ENCODE results near the gene CIBAR2. TPM values are rescaled to one million over a fixed set of nuclear protein-coding genes. Genes with fewer than 3 reads are reported as not detected.

The CIBAR2 gene
- total RNA-seq, 4 donors from 2014 or later = not detected

DNA sequence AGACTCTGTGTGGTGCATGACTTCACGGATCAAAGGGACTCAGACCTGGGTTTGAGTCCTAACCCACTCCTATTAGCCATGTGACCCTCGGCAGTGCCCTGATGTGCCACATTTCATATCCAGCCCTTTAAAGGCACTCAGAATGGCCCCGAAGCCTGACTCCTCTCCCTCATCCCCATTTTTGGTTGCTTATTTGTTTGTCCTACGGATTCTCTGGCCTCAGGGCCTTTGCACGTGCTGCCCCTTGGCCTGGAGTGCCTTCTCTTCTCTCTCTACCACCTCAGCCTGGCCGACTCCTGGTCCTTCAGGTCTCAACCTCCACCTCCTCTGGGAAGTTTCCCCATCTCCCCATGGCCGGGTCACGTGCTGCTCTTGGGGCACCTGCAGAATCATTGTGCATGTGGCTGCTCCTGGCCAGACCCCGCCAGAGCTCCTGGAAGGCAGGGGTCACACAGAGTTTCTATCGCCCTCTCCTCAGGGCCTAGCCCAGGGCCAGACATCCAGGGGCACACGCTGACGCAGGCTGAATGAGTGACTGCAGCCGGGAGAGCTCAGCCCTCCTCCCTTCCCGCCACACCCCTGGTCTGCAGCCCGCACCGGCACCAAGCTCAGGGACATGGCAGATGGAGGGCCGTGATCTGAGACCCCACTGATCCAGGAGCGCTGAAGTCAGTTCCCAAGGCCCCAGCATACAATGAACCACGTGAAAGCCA is 22.0 kb upstream of the CIBAR2 start:
- no peaks in the 10 kb centered on the region for H3K27me3 ChIP-seq
- no peaks in the 10 kb centered on the region for H3K36me3 ChIP-seq
- H3K4me3 ChIP-seq (replicated peaks in 1 of 3) = no peak overlapping the region
- no peak overlapping the region for H3K27ac ChIP-seq
- TF ChIP-seq POLR2A (IDR thresholded peaks at IDR 0.05) = no peak
- TF ChIP-seq, protein P1, sequence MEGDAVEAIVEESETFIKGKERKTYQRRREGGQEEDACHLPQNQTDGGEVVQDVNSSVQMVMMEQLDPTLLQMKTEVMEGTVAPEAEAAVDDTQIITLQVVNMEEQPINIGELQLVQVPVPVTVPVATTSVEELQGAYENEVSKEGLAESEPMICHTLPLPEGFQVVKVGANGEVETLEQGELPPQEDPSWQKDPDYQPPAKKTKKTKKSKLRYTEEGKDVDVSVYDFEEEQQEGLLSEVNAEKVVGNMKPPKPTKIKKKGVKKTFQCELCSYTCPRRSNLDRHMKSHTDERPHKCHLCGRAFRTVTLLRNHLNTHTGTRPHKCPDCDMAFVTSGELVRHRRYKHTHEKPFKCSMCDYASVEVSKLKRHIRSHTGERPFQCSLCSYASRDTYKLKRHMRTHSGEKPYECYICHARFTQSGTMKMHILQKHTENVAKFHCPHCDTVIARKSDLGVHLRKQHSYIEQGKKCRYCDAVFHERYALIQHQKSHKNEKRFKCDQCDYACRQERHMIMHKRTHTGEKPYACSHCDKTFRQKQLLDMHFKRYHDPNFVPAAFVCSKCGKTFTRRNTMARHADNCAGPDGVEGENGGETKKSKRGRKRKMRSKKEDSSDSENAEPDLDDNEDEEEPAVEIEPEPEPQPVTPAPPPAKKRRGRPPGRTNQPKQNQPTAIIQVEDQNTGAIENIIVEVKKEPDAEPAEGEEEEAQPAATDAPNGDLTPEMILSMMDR (IDR thresholded peaks at IDR 0.05) = no peak
- DNase-seq = no peak
- intact Hi-C loops (cut with DNase I) = no loop called here
- H3K9me3 ChIP-seq = no peaks in the 10 kb centered on the region
- WGBS, 2 donors = 80 to 88% methylated on average over 13 to 15 of the region's 19 CpGs
- peaks cover 16 to 49% of the 10 kb centered on the region in 2 donors for H3K4me1 ChIP-seq

GRCh38 chr16:85133290-85133599 is 21.0 kb upstream of the CIBAR2 start:
- 100% methylated on average over 1 of the region's 1 CpG for WGBS, 2 donors
- H3K9me3 ChIP-seq = no peaks in the 10 kb centered on the region
- no peaks in the 10 kb centered on the region for H3K27me3 ChIP-seq
- TF ChIP-seq, protein P1 (IDR thresholded peaks at IDR 0.05) = no peak
- no peak for TF ChIP-seq POLR2A (IDR thresholded peaks at IDR 0.05)
- intact Hi-C loops (cut with DNase I) = no loop called here
- peaks cover 16 to 47% of the 10 kb centered on the region in 2 donors for H3K4me1 ChIP-seq
- H3K4me3 ChIP-seq (replicated peaks in 1 of 3) = no peak overlapping the region
- H3K36me3 ChIP-seq = no peaks in the 10 kb centered on the region
- DNase-seq = no peak
- no peak overlapping the region for H3K27ac ChIP-seq

DNA sequence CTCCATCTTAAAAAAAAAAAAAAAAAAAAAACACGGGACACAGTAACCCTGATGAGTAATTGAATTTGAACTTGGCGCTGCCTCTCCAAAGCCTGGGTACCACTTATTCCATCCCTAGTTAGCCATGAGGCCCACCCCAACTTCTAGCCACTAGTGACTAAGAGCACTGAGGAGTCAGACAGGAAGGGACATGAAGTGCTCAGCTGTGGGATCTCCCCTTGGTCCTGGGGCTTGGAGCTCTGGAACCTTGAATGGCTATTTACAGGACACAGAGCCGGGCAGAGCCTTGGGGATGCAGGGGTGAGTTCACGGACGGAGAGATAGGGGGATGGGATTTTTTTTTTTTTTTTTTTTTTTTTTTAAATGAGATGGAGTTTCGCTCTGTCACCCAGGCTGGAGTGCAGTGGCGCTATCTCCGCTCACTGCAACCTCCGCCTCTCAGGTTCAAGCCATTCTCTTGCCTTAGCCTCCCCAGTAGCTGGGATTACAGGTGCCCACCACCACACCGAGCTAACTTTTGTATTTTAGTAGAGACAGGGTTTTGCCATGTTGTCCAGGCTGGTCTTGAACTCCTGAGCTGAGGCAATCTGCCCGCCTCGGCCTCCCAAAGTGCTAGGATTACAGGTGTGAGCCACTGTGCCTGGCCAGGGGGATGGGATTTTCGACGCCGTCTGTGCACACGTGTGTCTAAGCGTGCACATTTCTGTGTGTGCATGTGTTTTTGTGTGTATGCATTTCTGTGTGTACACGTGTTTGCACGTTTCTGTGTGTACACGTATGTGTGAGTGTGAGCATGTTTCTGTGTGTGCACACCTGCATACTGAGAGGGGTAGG is 20.4 kb upstream of the CIBAR2 start:
- intact Hi-C loops (cut with DNase I) = no loop called here
- no peak overlapping the region for H3K27ac ChIP-seq
- TF ChIP-seq POLR2A (IDR thresholded peaks at IDR 0.05) = no peak
- TF ChIP-seq, protein P1 (IDR thresholded peaks at IDR 0.05) = no peak
- WGBS, 2 donors = 91 to 97% methylated on average over 19 to 20 of the region's 20 CpGs
- H3K4me1 ChIP-seq = peaks cover 12 to 42% of the 10 kb centered on the region in 2 donors
- H3K36me3 ChIP-seq = no peaks in the 10 kb centered on the region
- no peaks in the 10 kb centered on the region for H3K27me3 ChIP-seq
- no peak for DNase-seq
- H3K9me3 ChIP-seq = no peaks in the 10 kb centered on the region
- H3K4me3 ChIP-seq (replicated peaks in 1 of 3) = no peak overlapping the region

DNA sequence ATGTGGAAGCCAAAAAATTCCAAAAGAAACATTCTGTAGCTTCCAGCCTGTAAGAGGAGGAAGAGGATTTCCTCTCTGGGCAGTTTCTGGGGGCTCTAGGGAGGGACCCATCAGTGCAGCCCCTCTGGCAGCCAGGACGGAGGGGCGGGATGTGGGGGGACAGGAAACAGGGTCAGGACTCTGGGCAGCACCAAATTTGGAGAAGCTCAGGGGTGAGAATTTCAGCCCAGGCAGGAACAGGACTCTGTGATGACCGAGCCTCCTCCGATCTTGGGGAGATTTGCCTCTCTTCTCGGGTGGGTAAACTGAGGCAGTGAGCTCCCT is 18.4 kb upstream of the CIBAR2 start:
- no peak for DNase-seq
- H3K4me1 ChIP-seq = peaks cover 10 to 43% of the 10 kb centered on the region in 2 donors
- intact Hi-C loops (cut with DNase I) = no loop called here
- H3K4me3 ChIP-seq (replicated peaks in 1 of 3) = no peak overlapping the region
- 54 to 70% methylated on average over 4 to 5 of the region's 5 CpGs for WGBS, 2 donors
- no peak for TF ChIP-seq POLR2A (IDR thresholded peaks at IDR 0.05)
- TF ChIP-seq, protein P1 (IDR thresholded peaks at IDR 0.05) = no peak
- no peaks in the 10 kb centered on the region for H3K27me3 ChIP-seq
- no peaks in the 10 kb centered on the region for H3K9me3 ChIP-seq
- H3K36me3 ChIP-seq = no peaks in the 10 kb centered on the region
- H3K27ac ChIP-seq = peak overlapping the region in 2 of 3 donors; percentile 51 to 64
